Tibial nerve (tissue), 4 donors: ENCODE measurements around the gene LAYN.

Experiments
- CTCF ChIP-seq, 5 experiments: fragments of 200-600 bp in 3 of 5; fragments of 450-650 bp in 2 of 5; sonication (generic) in 3 of 5; IDR thresholded peaks; one replicate each; pipeline ENCODE4 v1.5.1; 2016 to 2019; ENCODE audit warnings: antibody characterized with exemption in 5 of 5, mild to moderate bottlenecking in 3 of 5, moderate library complexity in 2 of 5
- EP300 ChIP-seq, 2 donors: sonication (generic); formaldehyde crosslinking; IDR thresholded peaks; one replicate each; pipeline ENCODE4 v1.6.1; 2017; ENCODE audit warnings: antibody characterized with exemption in 2 of 2, mild to moderate bottlenecking in 1 of 2

- no peak for TF ChIP-seq CTCF (IDR thresholded peaks at IDR 0.05)
- no peak for TF ChIP-seq EP300 (IDR thresholded peaks at IDR 0.05)
These were observed 32.1 kb downstream of the LAYN start for GRCh38 chr11:111572581-111572980.
